BE2C (cell line): ENCODE results near the gene PCK2.

Experiments used
- DNase-seq: peaks from one replicate; pipeline ENCODE4 v3.0.0-alpha.2; 2020
- H3K27me3 ChIP-seq: fragments of 250-450 bp; sonication (Bioruptor Pico); 2 replicates; pipeline ENCODE4 v1.5.1; 2020; ENCODE audit warnings: mild to moderate bottlenecking
- H3K36me3 ChIP-seq: fragments of 250-450 bp; sonication (Bioruptor Pico); 2 replicates; pipeline ENCODE4 v1.5.1; 2020; ENCODE audit warnings: mild to moderate bottlenecking
- H3K4me1 ChIP-seq: fragments of 250-450 bp; sonication (Bioruptor Pico); 2 replicates; pipeline ENCODE4 v1.5.1; 2020
- H3K4me3 ChIP-seq: 2 replicates; pipeline ENCODE4 v1.5.1; 2011; ENCODE audit warnings: low read depth, low read length
- H3K9me3 ChIP-seq: fragments of 250-450 bp; sonication (Bioruptor Pico); 2 replicates; pipeline ENCODE4 v1.5.1; 2020
- TF ChIP-seq, protein P1 (sequence below): IDR thresholded peaks from 2 replicates; pipeline ENCODE4 v1.5.1; 2012; ENCODE audit warnings: mild to moderate bottlenecking, low read depth, low read length

Gene PCK2

GRCh38 chr14:24079491-24080141, 14.5 kb upstream of the PCK2 start:
- TF ChIP-seq, protein P1, sequence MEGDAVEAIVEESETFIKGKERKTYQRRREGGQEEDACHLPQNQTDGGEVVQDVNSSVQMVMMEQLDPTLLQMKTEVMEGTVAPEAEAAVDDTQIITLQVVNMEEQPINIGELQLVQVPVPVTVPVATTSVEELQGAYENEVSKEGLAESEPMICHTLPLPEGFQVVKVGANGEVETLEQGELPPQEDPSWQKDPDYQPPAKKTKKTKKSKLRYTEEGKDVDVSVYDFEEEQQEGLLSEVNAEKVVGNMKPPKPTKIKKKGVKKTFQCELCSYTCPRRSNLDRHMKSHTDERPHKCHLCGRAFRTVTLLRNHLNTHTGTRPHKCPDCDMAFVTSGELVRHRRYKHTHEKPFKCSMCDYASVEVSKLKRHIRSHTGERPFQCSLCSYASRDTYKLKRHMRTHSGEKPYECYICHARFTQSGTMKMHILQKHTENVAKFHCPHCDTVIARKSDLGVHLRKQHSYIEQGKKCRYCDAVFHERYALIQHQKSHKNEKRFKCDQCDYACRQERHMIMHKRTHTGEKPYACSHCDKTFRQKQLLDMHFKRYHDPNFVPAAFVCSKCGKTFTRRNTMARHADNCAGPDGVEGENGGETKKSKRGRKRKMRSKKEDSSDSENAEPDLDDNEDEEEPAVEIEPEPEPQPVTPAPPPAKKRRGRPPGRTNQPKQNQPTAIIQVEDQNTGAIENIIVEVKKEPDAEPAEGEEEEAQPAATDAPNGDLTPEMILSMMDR = no peak
- H3K4me3 ChIP-seq = peak overlapping the region; percentile 24
- no peaks in the 10 kb centered on the region for H3K27me3 ChIP-seq
- peak; percentile 88 for DNase-seq
- no peaks in the 10 kb centered on the region for H3K9me3 ChIP-seq
- peaks cover 17% of the 10 kb centered on the region for H3K4me1 ChIP-seq
- no peaks in the 10 kb centered on the region for H3K36me3 ChIP-seq

- no peaks in the 10 kb centered on the region for H3K27me3 ChIP-seq
- TF ChIP-seq, protein P1 = no peak
- 0 out of 2 replicates have a peak overlapping the region, but pooled peaks have one; percentile 5 for H3K4me3 ChIP-seq
- H3K9me3 ChIP-seq = no peaks in the 10 kb centered on the region
- H3K36me3 ChIP-seq = no peaks in the 10 kb centered on the region
- DNase-seq = no peak
- peaks cover 17% of the 10 kb centered on the region for H3K4me1 ChIP-seq
Measured at GRCh38 chr14:24080142-24080530, 14.0 kb upstream of the PCK2 start.

GRCh38 chr14:24080888-24081738, 13.0 kb upstream of the PCK2 start:
- Histone ChIP-seq H3K36me3 (no peaks in the 10 kb centered on the region), H3K9me3 (no peaks in the 10 kb centered on the region), H3K4me1 (peaks cover 17% of the 10 kb centered on the region), H3K27me3 (no peaks in the 10 kb centered on the region), H3K4me3 (peak overlapping the region; percentile 60)
- TF ChIP-seq, protein P1 = no peak
- DNase-seq = peak; percentile 69

GRCh38 chr14:24081739-24082211, 12.3 kb upstream of the PCK2 start:
- peaks cover 17% of the 10 kb centered on the region for H3K4me1 ChIP-seq
- peak overlapping the region; percentile 60 for H3K4me3 ChIP-seq
- TF ChIP-seq, protein P1 = no peak
- H3K9me3 ChIP-seq = no peaks in the 10 kb centered on the region
- no peaks in the 10 kb centered on the region for H3K36me3 ChIP-seq
- no peaks in the 10 kb centered on the region for H3K27me3 ChIP-seq
- no peak for DNase-seq

- Histone ChIP-seq H3K9me3 (no peaks in the 10 kb centered on the region), H3K4me1 (peaks cover 17% of the 10 kb centered on the region), H3K27me3 (no peaks in the 10 kb centered on the region), H3K36me3 (no peaks in the 10 kb centered on the region), H3K4me3 (no peak overlapping the region)
- TF ChIP-seq, protein P1 = no peak
- DNase-seq = no peak
Measured at GRCh38 chr14:24082411-24083080, 11.6 kb upstream of the PCK2 start.
